ENCODE data around the gene CLEC2A.

Gene CLEC2A

DNA sequence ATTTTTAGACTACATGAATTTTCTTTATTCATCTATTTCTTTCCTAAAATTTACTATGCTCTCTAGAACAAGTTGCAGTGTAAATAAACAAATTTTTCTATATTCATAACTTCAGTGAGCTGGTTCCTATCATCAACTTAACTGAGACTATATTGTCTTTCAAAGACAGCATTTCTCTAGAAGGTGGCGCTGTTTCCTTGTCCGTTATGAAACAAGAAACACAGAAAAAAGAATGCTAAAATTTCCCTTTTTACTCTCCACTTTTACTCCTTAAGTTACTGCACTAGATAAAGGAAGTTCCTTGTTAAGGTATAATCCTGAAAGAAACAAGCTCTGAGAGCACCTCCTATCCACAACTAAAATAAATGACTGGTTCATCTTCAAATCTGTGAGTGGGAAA lies 8.2 kb upstream of the CLEC2A start:
- Histone ChIP-seq H3K4me1 (ENCODE audit: insufficient read depth, low read length, severe bottlenecking) (no peaks in the 10 kb centered on the region), H3K27me3 (ENCODE audit: insufficient read depth, low read length) (no peaks in the 10 kb centered on the region), H3K27ac (ENCODE audit: low read depth, low read length, poor library complexity, severe bottlenecking) (no peak overlapping the region), H3K36me3 (ENCODE audit: insufficient read depth, low read length) (no peaks in the 10 kb centered on the region), H3K4me3 (ENCODE audit: low read depth, low read length, poor library complexity, severe bottlenecking) (no peak overlapping the region), H3K4me2 (ENCODE audit: low read length) (no peak overlapping the region), H3K9me3 (ENCODE audit: low read length) (no peaks in the 10 kb centered on the region), H3F3A (ENCODE audit: insufficient read depth, low read length) (no peaks in the 10 kb centered on the region), H3K9ac (ENCODE audit: low read length) (no peak overlapping the region), H3K79me2 (ENCODE audit: insufficient read depth, low read length) (no peaks in the 10 kb centered on the region), H4K20me1 (ENCODE audit: insufficient read depth, low read length) (no peaks in the 10 kb centered on the region), H2AFZ (ENCODE audit: low read length) (no peak overlapping the region), H3K9me2 (ENCODE audit: low read depth, low read length) (no peaks in the 10 kb centered on the region)
- TF ChIP-seq, protein P1, sequence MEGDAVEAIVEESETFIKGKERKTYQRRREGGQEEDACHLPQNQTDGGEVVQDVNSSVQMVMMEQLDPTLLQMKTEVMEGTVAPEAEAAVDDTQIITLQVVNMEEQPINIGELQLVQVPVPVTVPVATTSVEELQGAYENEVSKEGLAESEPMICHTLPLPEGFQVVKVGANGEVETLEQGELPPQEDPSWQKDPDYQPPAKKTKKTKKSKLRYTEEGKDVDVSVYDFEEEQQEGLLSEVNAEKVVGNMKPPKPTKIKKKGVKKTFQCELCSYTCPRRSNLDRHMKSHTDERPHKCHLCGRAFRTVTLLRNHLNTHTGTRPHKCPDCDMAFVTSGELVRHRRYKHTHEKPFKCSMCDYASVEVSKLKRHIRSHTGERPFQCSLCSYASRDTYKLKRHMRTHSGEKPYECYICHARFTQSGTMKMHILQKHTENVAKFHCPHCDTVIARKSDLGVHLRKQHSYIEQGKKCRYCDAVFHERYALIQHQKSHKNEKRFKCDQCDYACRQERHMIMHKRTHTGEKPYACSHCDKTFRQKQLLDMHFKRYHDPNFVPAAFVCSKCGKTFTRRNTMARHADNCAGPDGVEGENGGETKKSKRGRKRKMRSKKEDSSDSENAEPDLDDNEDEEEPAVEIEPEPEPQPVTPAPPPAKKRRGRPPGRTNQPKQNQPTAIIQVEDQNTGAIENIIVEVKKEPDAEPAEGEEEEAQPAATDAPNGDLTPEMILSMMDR (IDR thresholded peaks at IDR 0.05; ENCODE audit: low read length): peak; percentile 59
- TF ChIP-seq EZH2 (IDR thresholded peaks at IDR 0.05; ENCODE audit: borderline replicate concordance, low read length): no peak

- no peak overlapping the region for H3K4me2 ChIP-seq (ENCODE audit: low read length)
- no peak overlapping the region for H2AFZ ChIP-seq (ENCODE audit: low read length)
These were observed 4.4 kb upstream of the CLEC2A start for GRCh38 chr12:9936591-9936990.

GRCh38 chr12:9935026-9935425 lies 2.9 kb upstream of the CLEC2A start:
- Histone ChIP-seq H3K36me3 (ENCODE audit: insufficient read depth, low read length) (no peaks in the 10 kb centered on the region), H3K27ac (ENCODE audit: low read depth, low read length, poor library complexity, severe bottlenecking) (no peak overlapping the region), H3F3A (ENCODE audit: insufficient read depth, low read length) (no peaks in the 10 kb centered on the region), H3K9me2 (ENCODE audit: low read depth, low read length) (no peaks in the 10 kb centered on the region), H3K9me3 (ENCODE audit: low read length) (no peaks in the 10 kb centered on the region), H3K9ac (ENCODE audit: low read length) (no peak overlapping the region), H2AFZ (ENCODE audit: low read length) (no peak overlapping the region), H3K4me3 (ENCODE audit: low read depth, low read length, poor library complexity, severe bottlenecking) (no peak overlapping the region), H3K27me3 (ENCODE audit: insufficient read depth, low read length) (0 out of 2 replicates have a peak, but pooled peaks cover 4% of the 10 kb centered on the region), H4K20me1 (ENCODE audit: insufficient read depth, low read length) (no peaks in the 10 kb centered on the region), H3K4me1 (ENCODE audit: insufficient read depth, low read length, severe bottlenecking) (no peaks in the 10 kb centered on the region), H3K4me2 (ENCODE audit: low read length) (no peak overlapping the region), H3K79me2 (ENCODE audit: insufficient read depth, low read length) (no peaks in the 10 kb centered on the region)
- TF ChIP-seq EZH2 (IDR thresholded peaks at IDR 0.05; ENCODE audit: borderline replicate concordance, low read length): no peak
- TF ChIP-seq, protein P1 (IDR thresholded peaks at IDR 0.05; ENCODE audit: low read length): no peak

More at GRCh38 chr12:9936591-9936990, 4.4 kb upstream of the CLEC2A start:
- TF ChIP-seq EZH2 (IDR thresholded peaks at IDR 0.05; ENCODE audit: borderline replicate concordance, low read length): no peak
- TF ChIP-seq, protein P1 (IDR thresholded peaks at IDR 0.05; ENCODE audit: low read length): no peak
- Histone ChIP-seq H3K9me2 (ENCODE audit: low read depth, low read length) (no peaks in the 10 kb centered on the region), H3K27ac (ENCODE audit: low read depth, low read length, poor library complexity, severe bottlenecking) (no peak overlapping the region), H3K36me3 (ENCODE audit: insufficient read depth, low read length) (no peaks in the 10 kb centered on the region), H3K4me1 (ENCODE audit: insufficient read depth, low read length, severe bottlenecking) (no peaks in the 10 kb centered on the region), H3K79me2 (ENCODE audit: insufficient read depth, low read length) (no peaks in the 10 kb centered on the region), H3K9me3 (ENCODE audit: low read length) (no peaks in the 10 kb centered on the region), H4K20me1 (ENCODE audit: insufficient read depth, low read length) (no peaks in the 10 kb centered on the region), H3F3A (ENCODE audit: insufficient read depth, low read length) (no peaks in the 10 kb centered on the region), H3K9ac (ENCODE audit: low read length) (no peak overlapping the region), H3K4me3 (ENCODE audit: low read depth, low read length, poor library complexity, severe bottlenecking) (no peak overlapping the region), H3K27me3 (ENCODE audit: insufficient read depth, low read length) (0 out of 2 replicates have a peak, but pooled peaks cover 4% of the 10 kb centered on the region)
